ENCODE data around the gene ADGRA1.

DNA sequence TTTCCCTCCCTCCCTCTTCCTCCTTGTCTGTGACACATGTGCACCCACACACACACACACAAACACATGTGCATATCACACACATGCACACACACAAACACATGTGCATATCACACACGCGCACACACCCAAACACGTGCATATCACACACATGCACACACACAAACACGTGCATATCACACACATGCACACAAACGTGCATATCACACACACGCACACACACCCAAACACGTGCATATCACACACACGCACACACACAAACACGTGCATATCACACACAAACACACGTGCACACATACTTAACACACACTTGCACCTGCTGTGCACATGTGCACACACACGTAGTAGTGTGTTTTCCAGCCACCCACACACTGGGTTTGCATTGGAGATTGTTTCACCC, 42.9 kb downstream of the ADGRA1 start:
- TF ChIP-seq ARNTL (CRISPR knock-in tag; IDR thresholded peaks at IDR 0.05; ENCODE audit: borderline replicate concordance, low read depth) = no peak
- no peak for TF ChIP-seq ZFP3 (CRISPR knock-in tag; IDR thresholded peaks at IDR 0.05)
- no peak for TF ChIP-seq POU6F1 (CRISPR knock-in tag; IDR thresholded peaks at IDR 0.05; ENCODE audit: borderline replicate concordance, low read depth)
- TF ChIP-seq ZFP30 (CRISPR knock-in tag; IDR thresholded peaks at IDR 0.05) = no peak
